GM21447 (cell line): ENCODE measurements around the gene INMT.
"Not testable (repeated sequence)": the region's sequence is repeated elsewhere in the genome, so short reads cannot be mapped to it uniquely, and the experiment has no call there.

Experiments
- ATAC-seq: cut with Tn5 transposase; IDR thresholded peaks from one replicate; pipeline ENCODE4 v1.9.1; 2021; ENCODE audit not compliant: unreplicated experiment

INMT gene

GRCh38 chr7:30751696-30752273 lies at the start of gene INMT:
Gene INMT (plus strand): TSS chr7:30752135. CDS start chr7:30752151, 16 bp downstream.
- no peak for ATAC-seq

DNA sequence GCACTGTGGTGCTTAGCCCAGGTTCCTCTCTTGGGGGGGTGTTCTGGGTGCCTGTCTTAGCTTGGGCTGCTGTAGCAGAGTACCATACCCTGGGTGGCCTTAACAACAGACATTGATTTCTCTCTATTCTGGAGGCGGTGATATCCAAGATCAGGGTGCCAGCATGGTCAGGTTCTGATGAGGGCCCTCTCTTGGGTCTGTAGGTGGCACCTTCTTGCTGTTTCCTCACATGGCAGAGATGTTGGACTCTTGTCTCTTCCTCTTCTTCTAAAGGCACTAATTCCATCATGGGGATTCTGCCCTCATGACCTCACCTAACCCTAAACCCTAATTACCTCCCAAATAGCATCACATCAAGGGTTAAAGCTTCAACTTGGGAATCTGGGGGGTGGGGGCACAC lies 49.7 kb upstream of the INMT start:
- ATAC-seq, result no peak

DNA sequence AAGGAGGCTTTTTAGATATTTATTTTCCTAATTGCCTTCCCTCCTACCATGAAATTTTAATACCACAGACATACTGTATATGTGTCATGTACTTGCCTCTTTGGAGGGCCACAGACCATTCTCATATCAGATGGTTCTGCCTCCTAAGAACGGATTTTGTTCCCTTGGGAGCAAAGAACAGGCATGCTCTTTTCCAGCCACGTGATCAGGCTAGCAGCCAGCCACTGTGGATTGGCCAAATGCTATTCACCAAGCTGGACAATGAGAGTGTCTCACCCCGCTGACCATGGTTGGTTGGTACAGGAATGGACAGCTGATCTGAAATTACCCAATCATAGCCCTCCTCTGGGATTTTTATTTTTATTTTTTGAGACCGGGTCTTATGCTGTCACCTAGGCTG lies 48.2 kb upstream of the INMT start:
- no peak for ATAC-seq

- no peak for ATAC-seq
These were observed 46.9 kb upstream of the INMT start for GRCh38 chr7:30705008-30705407.

DNA sequence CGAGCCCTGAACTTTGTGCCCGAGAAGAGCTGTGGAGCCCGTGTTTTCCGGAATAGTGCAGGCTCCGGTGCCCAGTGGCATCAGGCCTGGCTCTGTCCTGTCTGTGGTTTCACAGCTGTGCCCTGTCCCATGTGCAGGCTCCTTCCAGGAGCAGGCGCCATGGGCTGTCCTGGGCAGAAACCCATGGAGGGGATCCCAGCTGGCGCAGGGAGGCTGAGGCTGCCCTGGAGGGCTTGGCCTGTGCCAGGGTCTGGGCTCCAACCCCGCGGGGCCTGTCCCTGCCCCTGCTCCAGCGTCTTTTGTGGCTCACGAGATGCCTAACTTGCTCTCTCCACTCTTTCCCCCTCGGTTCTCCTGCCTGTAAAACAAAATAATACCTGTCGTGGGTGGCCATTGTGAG lies 46.3 kb upstream of the INMT start:
- ATAC-seq, result no peak

GRCh38 chr7:30706316-30706715 lies 45.6 kb upstream of the INMT start:
- ATAC-seq, result no peak

DNA sequence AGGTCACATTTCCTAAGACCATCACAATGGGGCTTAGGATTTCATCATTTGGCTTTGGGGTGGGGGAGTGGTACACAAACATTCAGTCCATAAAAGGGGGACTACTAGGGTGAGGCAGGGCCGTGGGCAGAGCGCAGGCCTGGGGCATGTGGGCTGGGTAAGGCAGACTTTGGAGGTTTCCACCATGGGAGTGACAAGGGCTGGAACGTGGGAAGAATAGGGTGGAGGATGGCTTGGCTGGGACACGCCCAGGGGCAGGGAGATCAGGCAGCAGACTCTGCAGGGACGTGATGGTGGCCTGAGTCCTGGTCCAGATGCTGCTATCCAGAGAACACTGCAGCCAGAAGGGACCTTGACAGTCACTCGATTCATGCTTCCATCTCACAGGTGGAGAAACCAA lies 45.0 kb upstream of the INMT start:
- no peak for ATAC-seq

- no peak for ATAC-seq
These were observed 44.3 kb upstream of the INMT start for GRCh38 chr7:30707391-30708357.

DNA sequence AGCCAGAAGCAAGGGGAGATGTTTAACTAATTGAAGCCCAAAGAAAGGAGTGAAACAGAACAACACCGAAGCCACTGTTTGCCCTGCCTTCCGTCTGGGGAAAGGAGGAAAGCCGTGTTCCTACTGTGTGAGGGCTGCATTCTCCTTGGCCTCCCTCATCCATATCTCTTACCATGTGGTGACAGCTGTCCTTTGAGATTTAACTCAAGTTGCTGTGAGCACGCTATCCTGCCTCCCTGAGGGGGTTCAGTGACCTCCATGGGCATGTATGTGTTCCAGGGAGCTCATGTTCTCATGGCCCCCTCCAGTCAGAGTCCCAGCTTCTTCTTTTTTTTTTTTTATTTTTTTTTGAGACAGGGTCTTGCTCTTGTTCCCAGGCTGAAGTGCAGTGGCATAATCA lies 43.5 kb upstream of the INMT start:
- ATAC-seq, result no peak

DNA sequence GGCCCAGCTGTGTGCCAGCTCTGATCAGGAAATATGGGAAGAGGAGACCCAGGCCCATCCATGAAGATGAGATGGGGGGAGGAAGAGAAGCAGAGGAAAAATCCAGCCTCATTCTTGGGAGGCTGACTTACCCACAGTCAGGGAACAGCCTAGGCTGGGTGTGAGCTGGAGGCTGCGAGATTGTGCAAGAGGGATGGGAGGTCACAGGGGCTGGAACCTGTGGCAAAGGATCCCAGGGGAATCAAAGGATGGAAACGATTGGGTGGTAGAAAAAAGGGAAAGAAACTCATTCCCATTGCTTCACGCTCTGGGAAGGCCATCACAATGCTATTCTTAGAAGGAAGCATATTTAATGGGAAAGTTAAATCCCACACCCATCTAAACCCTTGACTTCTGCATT lies 43.0 kb upstream of the INMT start:
- no peak for ATAC-seq

GRCh38 chr7:30709549-30709948 lies 42.4 kb upstream of the INMT start:
- ATAC-seq, result no peak

DNA sequence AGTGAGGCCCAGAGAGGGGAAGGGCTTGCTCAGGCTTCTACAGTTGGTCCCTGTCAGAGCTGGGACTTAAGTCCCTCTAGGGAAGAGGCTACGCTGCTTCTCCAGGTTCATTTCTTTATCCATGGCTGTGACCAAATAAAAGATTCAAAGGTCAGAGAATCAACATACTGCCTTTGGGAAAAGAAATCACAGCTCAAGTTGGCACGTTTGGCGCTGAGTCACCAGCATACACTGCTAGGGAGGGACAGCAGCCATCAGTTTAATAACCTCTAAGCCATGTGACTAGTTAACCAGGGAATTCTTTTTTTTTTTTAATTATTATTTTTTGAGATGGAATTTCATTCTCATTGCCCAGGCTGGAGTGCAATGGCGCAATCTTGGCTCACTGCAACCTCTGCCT lies 41.3 kb upstream of the INMT start:
- no peak for ATAC-seq

GRCh38 chr7:30713392-30713791 lies 38.5 kb upstream of the INMT start:
- ATAC-seq, result no peak

- no peak for ATAC-seq
These were observed 37.8 kb upstream of the INMT start for GRCh38 chr7:30714129-30714528.

GRCh38 chr7:30717181-30717580 lies 34.8 kb upstream of the INMT start:
- ATAC-seq, result no peak

- not testable (repeated sequence) for ATAC-seq
These were observed 32.5 kb upstream of the INMT start for GRCh38 chr7:30719434-30719833.

DNA sequence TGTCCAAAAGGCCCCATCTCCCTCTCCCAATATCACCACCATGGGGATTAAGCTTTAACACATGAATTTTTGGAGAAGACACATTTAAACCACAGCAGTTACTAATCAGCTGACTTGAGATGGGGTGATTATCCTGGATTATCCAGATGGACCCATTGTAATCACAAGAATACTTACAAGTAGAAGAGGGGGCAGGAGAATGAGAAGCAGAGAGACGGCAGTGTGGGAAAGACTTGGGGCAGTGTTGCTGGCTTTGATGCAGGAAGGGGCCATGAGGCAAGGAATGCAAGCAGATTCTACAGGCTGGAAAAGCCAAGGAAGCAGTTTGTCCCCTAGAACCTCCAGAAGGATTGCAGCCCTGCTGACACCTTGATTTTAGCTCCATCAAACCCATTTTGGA lies 30.7 kb upstream of the INMT start:
- ATAC-seq, result no peak

DNA sequence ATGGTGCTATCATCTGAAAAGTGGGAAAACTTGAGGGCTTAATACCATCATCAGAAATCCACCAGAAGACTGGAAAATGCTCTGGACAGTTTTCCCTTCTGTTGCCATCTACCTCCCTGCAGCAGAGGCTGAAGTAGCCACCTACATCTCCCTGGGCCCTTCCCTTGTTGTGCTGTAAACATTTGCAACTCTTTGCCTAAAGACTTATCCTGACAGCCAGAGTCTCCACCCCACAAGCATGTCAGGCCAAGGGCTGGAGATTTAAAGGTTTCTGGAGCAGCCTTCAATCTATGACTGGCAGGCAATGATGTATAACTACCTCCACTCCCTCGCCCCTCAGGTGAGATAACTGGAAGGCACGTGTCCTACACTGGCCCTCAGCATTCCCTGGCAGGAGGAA lies 29.7 kb upstream of the INMT start:
- ATAC-seq, result no peak

DNA sequence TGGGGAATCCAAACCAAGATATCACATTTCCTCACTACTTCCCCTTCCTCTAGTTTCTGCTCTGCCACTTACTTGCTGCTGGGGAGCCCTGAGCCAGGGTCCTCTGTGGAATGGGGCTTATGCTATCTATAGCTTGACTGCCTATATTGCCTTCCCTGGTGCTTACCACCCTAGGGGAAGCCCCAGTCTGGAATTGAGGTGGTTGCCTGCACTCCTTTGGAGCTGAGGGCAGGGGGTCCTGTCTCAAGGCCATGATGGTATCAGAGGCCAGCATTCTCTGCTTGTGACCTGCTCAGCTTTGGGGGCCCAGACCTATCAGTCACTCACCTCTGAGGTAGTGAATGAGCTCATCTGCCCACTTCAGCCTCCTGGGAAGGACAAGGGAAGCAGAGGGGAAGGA lies 29.3 kb upstream of the INMT start:
- ATAC-seq, result no peak

DNA sequence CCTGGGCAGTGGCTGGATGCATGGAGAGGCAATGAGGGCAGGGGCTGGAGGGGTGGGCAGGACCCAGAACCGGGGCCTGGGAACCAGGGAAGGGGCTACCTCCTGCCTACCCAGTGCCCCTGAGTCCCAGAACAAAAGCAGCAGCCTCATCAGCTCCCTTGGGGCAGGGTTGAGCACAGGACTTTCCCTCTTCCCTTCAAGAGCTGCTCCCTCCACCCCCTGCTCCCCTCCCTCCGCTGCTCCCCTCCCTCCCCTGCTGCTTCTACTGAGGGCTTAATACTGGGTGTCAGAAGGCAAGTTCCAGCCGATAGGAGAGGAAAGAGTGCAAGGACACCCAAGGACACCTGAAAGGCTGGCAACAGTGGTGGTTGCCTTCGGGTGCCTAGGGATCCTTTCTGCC lies 28.2 kb upstream of the INMT start:
- no peak for ATAC-seq

- ATAC-seq, result no peak
These were observed 25.5 kb upstream of the INMT start for GRCh38 chr7:30726296-30727006.
